GM19467 (cell line): ENCODE data around the gene ATP5ME.

Experiments
- ATAC-seq: cut with Tn5 transposase; IDR thresholded peaks from one replicate; pipeline ENCODE4 v1.9.1; 2021; ENCODE audit warnings: mild to moderate bottlenecking, moderate library complexity; ENCODE audit not compliant: unreplicated experiment

ATP5ME gene

GRCh38 chr4:623914-624566 is 50.0 kb downstream of the ATP5ME start:
- ATAC-seq: no peak

GRCh38 chr4:622996-623913 is 50.8 kb downstream of the ATP5ME start:
- ATAC-seq: no peak
